GM12878 (cell line): ENCODE data around the gene ARL6IP5. TPM values are rescaled to one million over a fixed set of nuclear protein-coding genes. Genes with fewer than 3 reads are reported as not detected.

ENCODE experiments used
- ATAC-seq: fragments of 200-7000 bp; cut with Tn5 transposase; 3 replicates; pipeline ENCODE4 v1.9.1; 2020; ENCODE audit warnings: mild to moderate bottlenecking, moderate library complexity
- BruUV-seq: library from RNA; stranded (reverse); fragments of 400-500 nt; replicated peaks from 2 replicates; lab custom pipeline; 2021; lab: Mats Ljungman, UMichigan
- CTCF ChIA-PET: fragments of 300-600 bp; sonication (Branson Sonifier 250); formaldehyde crosslinking; extraction: SDS; loops from one replicate; lab custom pipeline; 2021; ENCODE audit warnings: inconsistent platforms; lab: Yijun Ruan, JAX
- POLR2A ChIA-PET: fragments of 350-600 bp; formaldehyde crosslinking; extraction: SDS; loops from one replicate; lab custom pipeline; 2021; ENCODE audit warnings: inconsistent platforms; lab: Charles Lee
- RAD21 ChIA-PET: fragments of 300-600 bp; sonication (Branson Sonifier 250); formaldehyde crosslinking; loops from one replicate; lab custom pipeline; 2023; ENCODE audit warnings: antibody characterized with exemption; ENCODE audit not compliant: unreplicated experiment; lab: Charles Lee
- SMC1A ChIA-PET: fragments of 300-600 bp; sonication (Branson Sonifier 250); formaldehyde crosslinking; loops from one replicate; lab custom pipeline; 2023; ENCODE audit not compliant: unreplicated experiment, uncharacterized antibody; lab: Charles Lee
- DNase-seq: peaks from one replicate; pipeline ENCODE4 v3.0.0-alpha.2; 2011; ENCODE audit warnings: low read depth, low spot score
- FAIRE-seq: peaks from 3 replicates; lab custom pipeline; 2011; peaks lifted over from hg19 to GRCh38; lab: Jason Lieb, UNC
- H2AFZ ChIP-seq: 2 replicates; pipeline ENCODE4 v1.6.0; 2011; ENCODE audit warnings: low read depth, low read length, control low read depth; ENCODE audit not compliant: control insufficient read depth
- H3K27ac ChIP-seq: 2 replicates; pipeline ENCODE4 v1.5.1; 2011; ENCODE audit warnings: control low read depth; ENCODE audit not compliant: control insufficient read depth, insufficient read depth
- H3K27me3 ChIP-seq, 2 experiments: replicated peaks in 1 of 2; 2 replicates each; pipeline versions ENCODE4 v1.6.0 to v1.6.1; 2011; ENCODE audit warnings: low read length in 1 of 2; ENCODE audit not compliant: control insufficient read depth in 2 of 2, insufficient read depth in 2 of 2
- H3K36me3 ChIP-seq, 2 experiments: 2 replicates each; pipeline ENCODE4 v1.5.1; 2011; ENCODE audit warnings: low read length in 1 of 2; ENCODE audit not compliant: control insufficient read depth in 2 of 2, insufficient read depth in 2 of 2
- H3K4me1 ChIP-seq: 2 replicates; pipeline ENCODE4 v1.6.1; 2011; ENCODE audit warnings: mild to moderate bottlenecking, low read length, moderate library complexity, mixed read lengths; ENCODE audit not compliant: control insufficient read depth, insufficient read depth
- H3K4me2 ChIP-seq: 2 replicates; pipeline ENCODE4 v1.6.0; 2011; ENCODE audit warnings: control low read depth; ENCODE audit not compliant: control insufficient read depth, insufficient read depth
- H3K4me3 ChIP-seq: fragments of 200-600 bp; sonication (generic); 2 replicates; pipeline ENCODE4 v1.5.1; 2016
- H3K79me2 ChIP-seq: 2 replicates; pipeline ENCODE4 v1.6.0; 2011; ENCODE audit warnings: low read length; ENCODE audit not compliant: control insufficient read depth, insufficient read depth
- H3K9ac ChIP-seq: 2 replicates; pipeline ENCODE4 v1.8.0; 2011; ENCODE audit warnings: low read length, control low read depth, mixed read lengths; ENCODE audit not compliant: control insufficient read depth, insufficient read depth
- H3K9me3 ChIP-seq: replicated peaks from 3 replicates; pipeline ENCODE4 v1.5.1; 2011; ENCODE audit warnings: mild to moderate bottlenecking, low read length; ENCODE audit not compliant: control insufficient read depth, insufficient read depth
- H4K20me1 ChIP-seq: 2 replicates; pipeline ENCODE4 v1.6.0; 2011; ENCODE audit not compliant: control insufficient read depth, insufficient read depth
- CREB1 ChIP-seq: IDR thresholded peaks from 2 replicates; pipeline ENCODE4 v1.6.1; 2012; ENCODE audit warnings: low read depth, mild to moderate bottlenecking, inconsistent platforms
- ETV6 ChIP-seq, 2 experiments: fragments of 450-650 bp in 1 of 2; IDR thresholded peaks in 1 of 2; conservative IDR thresholded peaks in 1 of 2; 2 replicates each; pipeline ENCODE4 v1.6.1; 2014; ENCODE audit warnings: antibody characterized with exemption in 1 of 2, borderline replicate concordance in 1 of 2, low read depth in 1 of 2, mild to moderate bottlenecking in 1 of 2, moderate library complexity in 1 of 2
- FOXK2 ChIP-seq: fragments of 450-650 bp; IDR thresholded peaks from 2 replicates; pipeline ENCODE4 v1.6.1; 2017; ENCODE audit warnings: mild to moderate bottlenecking, moderate library complexity
- GABPA ChIP-seq: IDR thresholded peaks from 2 replicates; pipeline ENCODE4 v1.6.1; 2014; ENCODE audit warnings: antibody characterized with exemption, low read depth, mild to moderate bottlenecking, inconsistent platforms
- MEF2A ChIP-seq: IDR thresholded peaks from 2 replicates; pipeline ENCODE4 v1.6.1; 2011; ENCODE audit warnings: low read depth, mild to moderate bottlenecking, low read length, moderate library complexity; ENCODE audit not compliant: insufficient read depth
- MTA2 ChIP-seq: fragments of 450-650 bp; IDR thresholded peaks from 2 replicates; pipeline ENCODE4 v1.6.1; 2016; ENCODE audit warnings: low read depth, mild to moderate bottlenecking, moderate library complexity
- NR2C1 ChIP-seq: fragments of 450-650 bp; IDR thresholded peaks from 2 replicates; pipeline ENCODE4 v1.6.1; 2017; ENCODE audit warnings: antibody characterized with exemption, mild to moderate bottlenecking, moderate library complexity
- RBBP5 ChIP-seq: fragments of 200-600 bp; sonication (generic); conservative IDR thresholded peaks from 2 replicates; pipeline ENCODE4 v1.6.1; 2016
- WRNIP1 ChIP-seq: IDR thresholded peaks from 2 replicates; pipeline ENCODE4 v1.6.1; 2011; ENCODE audit warnings: low read depth, low read length, improper control_type of control experiment, borderline replicate concordance
- WGBS: methylation state at CpG from one replicate; pipeline ENCODE4 v1.1.6; 2016; ENCODE audit warnings: low lambda C conversion rate; ENCODE audit not compliant: insufficient replicate concordance, insufficient coverage; ENCODE audit errors: missing lambda C conversion rate; 5-methylcytosine and 5-hydroxymethylcytosine counted together
- in situ Hi-C: fragments of 300-500 bp; cut with MboI; formaldehyde crosslinking; loops from 9 replicates; pipeline ENCODE4 v1.14.3; 2018; ENCODE audit warnings: mixed read lengths
- intact Hi-C: fragments of 100-400 bp; cut with micrococcal nuclease; formaldehyde crosslinking; loops from one replicate; pipeline ENCODE4 v1.14.2; 2022; ENCODE audit not compliant: unreplicated experiment
- polyA plus RNA-seq, 11 experiments: library from polyadenylated mRNA; depleted of rRNA in 4 of 11; unstranded in 6 of 11; stranded (reverse) in 5 of 11; fragments of >200 nt; fragmentation: Nextera tagmentation in 4 of 11; fragmentation: Illumina TruSeq in 1 of 11; extraction: Ambion mirVana in 4 of 11; extraction: Trizol in 1 of 11; gene quantifications; 1 replicate in 1 of 11; 2 replicates in 10 of 11; pipeline versions ENCODE4 v1.2.1 to v1.2.3, GENCODE V29; 2011 to 2016; ENCODE audit warnings: inconsistent platforms in 2 of 11, missing spikeins in 2 of 11, low read depth in 1 of 11
- total RNA-seq, 4 experiments: library from RNA; depleted of rRNA in 3 of 4; stranded (reverse); fragments of >200 nt in 3 of 4; fragmentation: Illumina TruSeq in 1 of 4; extraction: Trizol in 1 of 4; gene quantifications; 2 replicates each; pipeline versions ENCODE4 v1.2.1 to v1.2.3, GENCODE V29; 2013 to 2021
- TF ChIP-seq, protein P1 (sequence below): fragments of 450-650 bp; IDR thresholded peaks from 2 replicates; pipeline ENCODE4 v1.6.1; 2017; ENCODE audit warnings: mild to moderate bottlenecking
- TF ChIP-seq, protein P2 (sequence below): IDR thresholded peaks from 2 replicates; pipeline ENCODE4 v1.6.1; 2012; ENCODE audit warnings: low read length, inconsistent platforms
- TF ChIP-seq, protein P3 (sequence below): IDR thresholded peaks from 2 replicates; pipeline ENCODE4 v1.6.1; 2012; ENCODE audit warnings: low read depth, low read length, improper control_type of control experiment
- TF ChIP-seq, protein P4 (sequence below): fragments of 150-350 bp; IDR thresholded peaks from 2 replicates; pipeline ENCODE4 v1.6.1; 2014; ENCODE audit warnings: mild to moderate bottlenecking, low read depth, low read length
- TF ChIP-seq, protein P5 (sequence below): IDR thresholded peaks from 2 replicates; pipeline ENCODE4 v1.6.1; 2011; ENCODE audit warnings: low read depth, mild to moderate bottlenecking, low read length, moderate library complexity, borderline replicate concordance; ENCODE audit errors: extremely low read depth

The ARL6IP5 gene
- total and polyA plus RNA-seq, 10 of the 15 experiments (the other 5 are each of a cell fraction or from before 2014, with no cell fraction given) = 78.2 to 310 (median 148) TPM

DNA sequence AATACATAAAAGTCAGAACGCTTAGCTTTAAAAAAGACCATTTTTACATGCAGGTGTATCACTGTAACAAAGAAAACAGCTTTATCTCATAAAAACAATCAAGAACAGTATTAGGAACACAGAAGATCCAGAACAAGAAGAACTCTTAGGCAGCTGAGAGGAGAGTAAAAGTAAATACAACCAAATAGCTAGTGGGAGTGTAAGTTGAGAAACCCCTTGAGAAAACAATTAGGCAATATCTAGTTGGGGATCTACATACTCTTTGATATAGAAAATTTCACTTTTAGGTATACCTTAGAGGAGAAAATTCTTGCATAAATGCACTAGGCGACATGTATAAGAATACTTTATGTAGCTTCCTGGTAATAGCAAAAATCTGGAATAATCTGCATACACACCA lies 40.1 kb upstream of the ARL6IP5 start:
- no peaks in the 10 kb centered on the region for H3K27me3 ChIP-seq
- no peak for DNase-seq
- intact Hi-C loops = no loop called here

More for the DNA sequence above, 40.1 kb upstream of the ARL6IP5 start:
- CTCF ChIA-PET = interaction anchor here (0.7 to 1.8 kb wide), 5 partner anchors 9 to 77 kb away, joined by 4 to 7 read pairs (median 5); partner anchors contain the start of genes ARL6IP5, EOGT and LMOD3
- TF ChIP-seq, protein P1, sequence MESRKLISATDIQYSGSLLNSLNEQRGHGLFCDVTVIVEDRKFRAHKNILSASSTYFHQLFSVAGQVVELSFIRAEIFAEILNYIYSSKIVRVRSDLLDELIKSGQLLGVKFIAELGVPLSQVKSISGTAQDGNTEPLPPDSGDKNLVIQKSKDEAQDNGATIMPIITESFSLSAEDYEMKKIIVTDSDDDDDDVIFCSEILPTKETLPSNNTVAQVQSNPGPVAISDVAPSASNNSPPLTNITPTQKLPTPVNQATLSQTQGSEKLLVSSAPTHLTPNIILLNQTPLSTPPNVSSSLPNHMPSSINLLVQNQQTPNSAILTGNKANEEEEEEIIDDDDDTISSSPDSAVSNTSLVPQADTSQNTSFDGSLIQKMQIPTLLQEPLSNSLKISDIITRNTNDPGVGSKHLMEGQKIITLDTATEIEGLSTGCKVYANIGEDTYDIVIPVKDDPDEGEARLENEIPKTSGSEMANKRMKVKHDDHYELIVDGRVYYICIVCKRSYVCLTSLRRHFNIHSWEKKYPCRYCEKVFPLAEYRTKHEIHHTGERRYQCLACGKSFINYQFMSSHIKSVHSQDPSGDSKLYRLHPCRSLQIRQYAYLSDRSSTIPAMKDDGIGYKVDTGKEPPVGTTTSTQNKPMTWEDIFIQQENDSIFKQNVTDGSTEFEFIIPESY = no peak
- TF ChIP-seq, protein P2, sequence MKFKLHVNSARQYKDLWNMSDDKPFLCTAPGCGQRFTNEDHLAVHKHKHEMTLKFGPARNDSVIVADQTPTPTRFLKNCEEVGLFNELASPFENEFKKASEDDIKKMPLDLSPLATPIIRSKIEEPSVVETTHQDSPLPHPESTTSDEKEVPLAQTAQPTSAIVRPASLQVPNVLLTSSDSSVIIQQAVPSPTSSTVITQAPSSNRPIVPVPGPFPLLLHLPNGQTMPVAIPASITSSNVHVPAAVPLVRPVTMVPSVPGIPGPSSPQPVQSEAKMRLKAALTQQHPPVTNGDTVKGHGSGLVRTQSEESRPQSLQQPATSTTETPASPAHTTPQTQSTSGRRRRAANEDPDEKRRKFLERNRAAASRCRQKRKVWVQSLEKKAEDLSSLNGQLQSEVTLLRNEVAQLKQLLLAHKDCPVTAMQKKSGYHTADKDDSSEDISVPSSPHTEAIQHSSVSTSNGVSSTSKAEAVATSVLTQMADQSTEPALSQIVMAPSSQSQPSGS = no peak
- TF ChIP-seq, protein P3, sequence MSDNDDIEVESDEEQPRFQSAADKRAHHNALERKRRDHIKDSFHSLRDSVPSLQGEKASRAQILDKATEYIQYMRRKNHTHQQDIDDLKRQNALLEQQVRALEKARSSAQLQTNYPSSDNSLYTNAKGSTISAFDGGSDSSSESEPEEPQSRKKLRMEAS = no peak
- TF ChIP-seq NR2C1 = no peak
- no peak for TF ChIP-seq MTA2
- no peak for TF ChIP-seq WRNIP1
- TF ChIP-seq ETV6 (conservative IDR thresholded peaks at IDR 0.05 in 1 of 2, IDR thresholded peaks at IDR 0.05 in 1 of 2; ENCODE audit: borderline replicate concordance in 1 of 2, low read depth in 1 of 2) = no peak
- TF ChIP-seq MEF2A = no peak
- TF ChIP-seq, protein P4, sequence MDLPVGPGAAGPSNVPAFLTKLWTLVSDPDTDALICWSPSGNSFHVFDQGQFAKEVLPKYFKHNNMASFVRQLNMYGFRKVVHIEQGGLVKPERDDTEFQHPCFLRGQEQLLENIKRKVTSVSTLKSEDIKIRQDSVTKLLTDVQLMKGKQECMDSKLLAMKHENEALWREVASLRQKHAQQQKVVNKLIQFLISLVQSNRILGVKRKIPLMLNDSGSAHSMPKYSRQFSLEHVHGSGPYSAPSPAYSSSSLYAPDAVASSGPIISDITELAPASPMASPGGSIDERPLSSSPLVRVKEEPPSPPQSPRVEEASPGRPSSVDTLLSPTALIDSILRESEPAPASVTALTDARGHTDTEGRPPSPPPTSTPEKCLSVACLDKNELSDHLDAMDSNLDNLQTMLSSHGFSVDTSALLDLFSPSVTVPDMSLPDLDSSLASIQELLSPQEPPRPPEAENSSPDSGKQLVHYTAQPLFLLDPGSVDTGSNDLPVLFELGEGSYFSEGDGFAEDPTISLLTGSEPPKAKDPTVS = no peak
- TF ChIP-seq FOXK2 = no peak
- TF ChIP-seq RBBP5 = no peak
- TF ChIP-seq GABPA = no peak
- TF ChIP-seq CREB1 = no peak
- TF ChIP-seq, protein P5, sequence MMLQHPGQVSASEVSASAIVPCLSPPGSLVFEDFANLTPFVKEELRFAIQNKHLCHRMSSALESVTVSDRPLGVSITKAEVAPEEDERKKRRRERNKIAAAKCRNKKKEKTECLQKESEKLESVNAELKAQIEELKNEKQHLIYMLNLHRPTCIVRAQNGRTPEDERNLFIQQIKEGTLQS = no peak
- ATAC-seq (no peak), FAIRE-seq (no peak)
- H3K36me3 ChIP-seq = peaks cover 0 to 12% of the 10 kb centered on the region in 2 experiments; a peak in 3 of 4 replicates
- no peak overlapping the region for H2AFZ ChIP-seq
- H3K4me2 ChIP-seq = no peak overlapping the region
- peaks cover 36% of the 10 kb centered on the region for H3K79me2 ChIP-seq
- in situ Hi-C loops = no loop called here
- SMC1A ChIA-PET = interaction anchor here (0.9 to 3.1 kb wide), 10 partner anchors 8 to 76 kb away, joined by 3 to 15 read pairs (median 6); partner anchors contain the start of gene TMF1
- WGBS = 100% methylated on average over 2 of the region's 2 CpGs
- H3K4me1 ChIP-seq = no peaks in the 10 kb centered on the region
- POLR2A ChIA-PET = interaction anchor here (1.3 to 2.4 kb wide), 2 partner anchors 13 to 44 kb away, joined by 5 to 6 read pairs; no protein-coding TSS in a partner anchor
- RAD21 ChIA-PET = interaction anchor here (1.0 to 1.4 kb wide), 3 partner anchors 34 to 76 kb away, joined by 3 to 4 read pairs (median 4); no protein-coding TSS in a partner anchor
- no peak overlapping the region for H3K4me3 ChIP-seq
- no peaks in the 10 kb centered on the region for H4K20me1 ChIP-seq
- no TSS peak for BruUV-seq
- H3K9ac ChIP-seq = no peak overlapping the region
- H3K27ac ChIP-seq = no peak overlapping the region
- H3K9me3 ChIP-seq = no peaks in the 10 kb centered on the region
